CD4-positive, alpha-beta T cell treated with Interleukin-6 at 100 ng/mL for 8 hours (primary cell): ENCODE data around the gene OPA3.

ENCODE experiments used
- DNase-seq: peaks from one replicate; pipeline ENCODE4 v3.0.0-alpha.2; 2020; ENCODE audit warnings: mixed read lengths, low spot score

Gene OPA3

DNA sequence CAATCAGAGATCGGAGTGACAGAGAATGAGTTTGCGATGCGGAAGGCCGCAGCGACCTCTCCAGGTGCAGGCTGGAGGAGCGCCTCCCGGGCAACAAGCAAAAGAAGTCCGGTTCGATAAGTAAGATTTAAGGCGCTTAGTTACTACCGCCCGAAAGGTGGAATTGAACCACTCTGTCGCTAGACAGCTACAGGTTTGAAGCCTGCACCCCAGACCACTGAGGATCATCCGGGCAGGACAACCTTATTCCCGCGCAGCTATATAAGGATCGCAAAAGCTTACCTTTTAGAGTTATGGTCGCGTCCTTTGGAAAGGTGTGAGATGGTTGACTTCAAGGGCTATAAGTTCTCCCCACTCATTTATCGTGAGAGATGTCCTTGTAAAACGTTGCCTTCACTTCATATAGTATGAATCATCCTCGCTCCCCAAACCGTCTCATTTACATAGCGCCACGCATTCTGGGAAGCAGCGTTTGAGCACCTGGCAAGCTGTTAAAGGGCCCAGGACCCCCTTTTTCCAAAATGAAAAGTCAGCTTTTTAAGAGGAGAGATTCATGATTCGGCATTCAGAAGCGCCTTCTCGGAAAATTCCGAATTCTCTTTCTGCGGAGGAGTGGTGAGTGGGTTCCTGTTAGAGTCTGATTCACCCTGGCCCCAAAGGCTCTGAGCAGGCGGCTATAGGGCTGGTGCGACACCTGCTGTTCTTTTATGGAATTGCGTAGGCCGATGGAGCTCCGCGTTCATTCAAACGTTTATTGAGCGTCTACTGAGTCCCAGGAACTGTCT is 106.0 kb downstream of the OPA3 start:
- DNase-seq: peak; percentile 89

DNA sequence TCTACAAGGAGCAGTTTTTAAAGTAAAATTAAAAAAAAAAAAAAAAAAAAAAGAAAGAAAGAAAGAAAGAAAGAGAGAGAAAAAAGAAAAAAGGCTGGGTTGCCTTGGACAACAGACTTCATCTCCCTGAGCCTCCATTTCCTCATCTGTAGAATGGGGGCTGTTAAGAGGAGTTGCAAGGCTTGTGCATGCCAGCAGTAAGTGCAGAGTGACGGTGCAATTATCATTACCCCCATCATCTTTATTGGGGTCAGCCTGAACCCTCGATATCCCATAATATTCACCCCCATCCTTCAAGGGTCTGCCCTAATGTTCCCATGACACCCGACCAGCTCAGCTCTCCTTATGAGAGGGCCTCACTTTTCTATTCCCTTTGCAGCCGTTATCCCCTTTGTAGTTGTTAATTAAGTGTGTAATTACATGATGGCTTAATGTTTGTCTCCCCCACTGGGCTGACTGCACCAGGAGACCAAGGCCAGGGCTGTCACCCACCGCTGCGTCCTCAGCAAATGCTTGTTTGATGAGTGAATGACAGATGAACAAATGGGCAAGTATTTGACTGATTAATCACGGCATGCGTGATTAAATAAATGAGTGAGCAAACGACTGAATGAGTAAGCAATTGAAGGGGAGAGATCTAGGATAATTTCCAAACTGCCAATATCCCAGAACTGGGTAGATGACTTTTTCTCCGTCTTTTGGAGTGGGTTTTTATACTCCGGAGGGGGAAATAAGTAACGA is 106.7 kb downstream of the OPA3 start:
- no peak for DNase-seq
